B cell (primary cell): ENCODE results near the gene RPL7A. TPM values are rescaled to one million over a fixed set of nuclear protein-coding genes. Genes with fewer than 3 reads are reported as not detected.

ENCODE experiments used
- ATAC-seq: fragments of 200-7000 bp; cut with Tn5 transposase; one replicate; pipeline ENCODE4 v1.10.0; 2021; ENCODE audit warnings: low read depth, mild to moderate bottlenecking, moderate number of reproducible peaks, moderate library complexity
- CTCF ChIA-PET: fragments of 350-600 bp; sonication (Branson Sonifier 250); formaldehyde crosslinking; loops from one replicate; lab custom pipeline; 2021; ENCODE audit warnings: antibody characterized with exemption, inconsistent platforms; lab: Charles Lee
- POLR2A ChIA-PET: fragments of 350-600 bp; sonication (Branson Sonifier 250); formaldehyde crosslinking; loops from one replicate; lab custom pipeline; 2021; ENCODE audit warnings: antibody characterized with exemption; lab: Charles Lee
- DNase-seq: peaks from one replicate; pipeline ENCODE4 v3.0.0; 2013
- H2AFZ ChIP-seq: 2 replicates; pipeline ENCODE4 v1.6.1; 2012; ENCODE audit warnings: mild to moderate bottlenecking, low read depth, low read length; ENCODE audit not compliant: insufficient read depth, poor library complexity, severe bottlenecking
- H3K27ac ChIP-seq, 2 donors: 1 replicate in 1 of 2; 2 replicates in 1 of 2; pipeline ENCODE4 v1.5.1; 2012 to 2013; ENCODE audit warnings: low read length in 2 of 2, mild to moderate bottlenecking in 2 of 2, moderate library complexity in 1 of 2
- H3K27me3 ChIP-seq, 4 experiments: fragments of 200-600 bp in 1 of 4; sonication (generic) in 1 of 4; replicated peaks in 1 of 4; 1 replicate in 2 of 4; 2 replicates in 2 of 4; pipeline versions ENCODE4 v1.6.1 to v1.7.0; 2013 to 2016; ENCODE audit warnings: low read length in 3 of 4, mild to moderate bottlenecking in 2 of 4, mixed read lengths in 1 of 4, moderate library complexity in 1 of 4; ENCODE audit not compliant: insufficient read depth in 4 of 4, control insufficient read depth in 3 of 4; ENCODE audit errors: control extremely low read depth in 1 of 4
- H3K36me3 ChIP-seq, 2 experiments: replicated peaks in 1 of 2; 1 replicate in 1 of 2; 2 replicates in 1 of 2; pipeline versions ENCODE4 v1.6.1 to v1.7.1; 2013; ENCODE audit warnings: low read length in 1 of 2; ENCODE audit not compliant: insufficient read depth in 2 of 2, control insufficient read depth in 1 of 2; ENCODE audit errors: control extremely low read depth in 1 of 2, extremely low read depth in 1 of 2
- H3K4me1 ChIP-seq, 2 donors: fragments of 200-600 bp in 1 of 2; sonication (generic) in 1 of 2; 1 replicate in 1 of 2; 2 replicates in 1 of 2; pipeline versions ENCODE4 v1.5.1 to v1.6.1; 2013 to 2017; ENCODE audit warnings: low read length in 2 of 2; ENCODE audit not compliant: control insufficient read depth in 2 of 2, insufficient read depth in 2 of 2
- H3K4me2 ChIP-seq: replicated peaks from 2 replicates; pipeline ENCODE3; 2012; ENCODE audit warnings: mild to moderate bottlenecking, low read depth, low read length; ENCODE audit not compliant: poor library complexity, severe bottlenecking
- H3K4me3 ChIP-seq, 5 experiments: fragments of 200-600 bp in 1 of 5; sonication (generic) in 1 of 5; 1 replicate in 3 of 5; 2 replicates in 2 of 5; pipeline versions ENCODE4 v1.5.1 to v1.7.0; 2011 to 2016; ENCODE audit warnings: low read length in 4 of 5, mild to moderate bottlenecking in 4 of 5, low read depth in 2 of 5, control low read depth in 1 of 5, moderate library complexity in 1 of 5; ENCODE audit not compliant: insufficient read depth in 1 of 5; ENCODE audit errors: control extremely low read depth in 1 of 5, extremely low read depth in 1 of 5
- H3K79me2 ChIP-seq: fragments of 200-600 bp; sonication (generic); one replicate; pipeline ENCODE4 v1.6.0; 2016; ENCODE audit warnings: low read length; ENCODE audit not compliant: control insufficient read depth, insufficient read depth
- H3K9ac ChIP-seq: fragments of 200-600 bp; sonication (generic); 2 replicates; pipeline ENCODE4 v1.6.1; 2017; ENCODE audit warnings: mild to moderate bottlenecking, low read length, moderate library complexity
- H3K9me3 ChIP-seq, 3 donors: one replicate each; pipeline versions ENCODE4 v1.6.1 to v1.7.1; 2013; ENCODE audit warnings: low read length in 2 of 3; ENCODE audit not compliant: control insufficient read depth in 2 of 3, insufficient read depth in 1 of 3; ENCODE audit errors: control extremely low read depth in 1 of 3
- H4K20me1 ChIP-seq: 2 replicates; pipeline ENCODE4 v1.6.0; 2012; ENCODE audit warnings: mild to moderate bottlenecking, low read length; ENCODE audit not compliant: insufficient read depth, control insufficient read depth, poor library complexity, severe bottlenecking
- H3K27ac Mint-ChIP-seq: one replicate; pipeline ENCODE4 v1.8.0; 2021; ENCODE audit warnings: mixed read lengths
- H3K27me3 Mint-ChIP-seq: one replicate; pipeline ENCODE4 v1.8.0; 2021; ENCODE audit warnings: mixed read lengths
- H3K4me1 Mint-ChIP-seq: one replicate; pipeline ENCODE4 v1.8.0; 2021; ENCODE audit warnings: mixed read lengths
- H3K4me3 Mint-ChIP-seq: one replicate; pipeline ENCODE4 v1.8.0; 2021; ENCODE audit warnings: mixed read lengths
- H3K9me3 Mint-ChIP-seq: one replicate; pipeline ENCODE4 v1.8.0; 2022; ENCODE audit warnings: mixed read lengths; ENCODE audit not compliant: insufficient read depth
- EZH2 ChIP-seq: IDR thresholded peaks from 2 replicates; pipeline ENCODE4 v1.6.1; 2012; ENCODE audit warnings: borderline replicate concordance, low read depth, mild to moderate bottlenecking, moderate library complexity, low read length; ENCODE audit not compliant: insufficient read depth, poor library complexity, severe bottlenecking
- WGBS: methylation state at CpG from one replicate; pipeline ENCODE4 v1.1.5; 2013; ENCODE audit warnings: missing lambda C conversion rate; ENCODE audit not compliant: insufficient coverage; 5-methylcytosine and 5-hydroxymethylcytosine counted together
- intact Hi-C: fragments of 100-400 bp; cut with micrococcal nuclease; formaldehyde crosslinking; loops from one replicate; pipeline ENCODE4 v1.10.0; 2022
- polyA plus RNA-seq: library from polyadenylated mRNA; depleted of rRNA; stranded (reverse); fragments of >200 nt; gene quantifications from 2 replicates; pipeline ENCODE4 v1.2.3, GENCODE V29; 2012
- total RNA-seq, 2 donors: library from RNA; stranded (reverse); fragments of 120-200 nt in 1 of 2; gene quantifications; 1 replicate in 1 of 2; 2 replicates in 1 of 2; pipeline versions ENCODE4 v1.2.3 to v1.2.4, GENCODE V29; 2013 to 2022
- TF ChIP-seq, protein P1 (sequence below): fragments of 200-600 bp; IDR thresholded peaks from one replicate; pipeline ENCODE4 v1.8.0; 2022; ENCODE audit warnings: antibody characterized with exemption, mild to moderate bottlenecking

RPL7A gene
- total and polyA plus RNA-seq, 2 donors (not counting 1 experiment from before 2014, with no cell fraction given): 2,407 to 3,937 TPM

DNA sequence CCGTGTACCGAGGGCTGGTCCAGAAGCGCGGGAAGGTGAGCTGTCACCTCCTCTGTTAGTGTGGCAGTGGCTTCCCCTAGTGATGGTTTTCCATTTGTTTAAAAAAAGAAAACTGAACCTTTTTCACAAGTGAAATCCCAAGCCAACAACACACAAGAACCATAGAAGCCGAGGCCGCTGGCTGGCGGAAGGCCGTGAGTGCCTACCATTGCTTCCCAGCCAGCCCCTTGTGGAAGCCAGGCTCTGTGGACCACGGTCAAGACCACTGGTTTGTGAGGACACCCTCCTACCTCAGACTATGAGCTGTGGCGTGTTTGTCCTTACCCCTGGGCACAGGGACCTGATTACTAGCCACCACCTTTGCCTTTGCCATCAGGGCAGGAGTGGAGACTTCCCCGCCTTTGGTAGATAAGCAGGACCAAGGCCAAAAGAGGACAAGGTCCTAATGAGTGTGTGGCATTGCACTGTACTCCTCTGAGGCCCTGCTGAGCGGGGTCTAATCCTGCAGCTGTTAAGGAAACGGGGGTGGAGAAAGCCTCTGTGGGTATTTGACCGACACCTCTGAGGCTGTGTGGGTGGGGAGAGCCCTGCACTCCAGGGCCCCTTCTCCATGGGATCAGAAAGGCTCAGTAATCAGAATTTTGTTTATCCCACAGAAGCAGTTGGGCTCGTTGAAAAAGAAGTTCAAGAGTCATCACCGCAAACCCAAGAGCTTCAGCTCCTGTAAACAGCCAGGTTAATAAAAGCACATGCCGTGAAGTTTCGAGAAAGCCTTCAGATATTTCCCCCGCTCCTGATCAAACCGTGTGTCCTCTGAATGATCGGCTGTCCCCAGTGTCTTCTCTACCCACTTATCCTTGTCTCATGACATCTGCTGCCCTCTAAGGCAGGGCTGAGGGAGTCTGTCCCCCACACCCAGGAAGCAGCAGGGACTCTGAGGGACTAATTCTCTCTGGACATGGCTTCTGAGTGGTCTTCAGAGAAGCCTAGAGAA is 12.7 kb downstream of the RPL7A start:
- ChIA-PET POLR2A (interaction anchor here (1.0 kb wide), 1 partner anchor 12 kb away, joined by 3 read pairs; the partner anchor contains the start of genes MED22 and RPL7A), CTCF (interaction anchor here (1.1 to 2.0 kb wide), 2 partner anchors 13 to 42 kb away, joined by 3 to 7 read pairs; partner anchors contain the start of genes MED22 and RPL7A)
- H3K9ac ChIP-seq: no peak overlapping the region
- DNase-seq: no peak
- no peak overlapping the region for H3K27ac Mint-ChIP-seq
- peaks cover 0 to 68% of the 10 kb centered on the region in 2 experiments for H3K36me3 ChIP-seq
- intact Hi-C loops: no loop called here
- H3K79me2 ChIP-seq: peaks cover 33% of the 10 kb centered on the region
- H3K9me3 ChIP-seq: peaks cover 0 to 3% (median 0%) of the 10 kb centered on the region in 3 donors
- H3K4me3 Mint-ChIP-seq: no peak overlapping the region
- no peak overlapping the region for H3K27ac ChIP-seq
- H3K27me3 Mint-ChIP-seq: no peaks in the 10 kb centered on the region
- no peak overlapping the region for H2AFZ ChIP-seq
- TF ChIP-seq, protein P1, sequence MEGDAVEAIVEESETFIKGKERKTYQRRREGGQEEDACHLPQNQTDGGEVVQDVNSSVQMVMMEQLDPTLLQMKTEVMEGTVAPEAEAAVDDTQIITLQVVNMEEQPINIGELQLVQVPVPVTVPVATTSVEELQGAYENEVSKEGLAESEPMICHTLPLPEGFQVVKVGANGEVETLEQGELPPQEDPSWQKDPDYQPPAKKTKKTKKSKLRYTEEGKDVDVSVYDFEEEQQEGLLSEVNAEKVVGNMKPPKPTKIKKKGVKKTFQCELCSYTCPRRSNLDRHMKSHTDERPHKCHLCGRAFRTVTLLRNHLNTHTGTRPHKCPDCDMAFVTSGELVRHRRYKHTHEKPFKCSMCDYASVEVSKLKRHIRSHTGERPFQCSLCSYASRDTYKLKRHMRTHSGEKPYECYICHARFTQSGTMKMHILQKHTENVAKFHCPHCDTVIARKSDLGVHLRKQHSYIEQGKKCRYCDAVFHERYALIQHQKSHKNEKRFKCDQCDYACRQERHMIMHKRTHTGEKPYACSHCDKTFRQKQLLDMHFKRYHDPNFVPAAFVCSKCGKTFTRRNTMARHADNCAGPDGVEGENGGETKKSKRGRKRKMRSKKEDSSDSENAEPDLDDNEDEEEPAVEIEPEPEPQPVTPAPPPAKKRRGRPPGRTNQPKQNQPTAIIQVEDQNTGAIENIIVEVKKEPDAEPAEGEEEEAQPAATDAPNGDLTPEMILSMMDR: no peak
- no peak for TF ChIP-seq EZH2
- peaks cover 11 to 19% of the 10 kb centered on the region in 2 donors for H3K4me1 ChIP-seq
- no peak for ATAC-seq
- peaks cover 38% of the 10 kb centered on the region for H4K20me1 ChIP-seq
- H3K9me3 Mint-ChIP-seq: no peaks in the 10 kb centered on the region
- no peaks in the 10 kb centered on the region for H3K27me3 ChIP-seq
- H3K4me1 Mint-ChIP-seq: peaks cover 24% of the 10 kb centered on the region
- WGBS: 88% methylated on average over 17 of the region's 21 CpGs
- no peak overlapping the region for H3K4me2 ChIP-seq
- H3K4me3 ChIP-seq: no peak overlapping the region
